Peyer's patch (tissue), 4 donors: ENCODE measurements around the gene ATP8A1. TPM values are rescaled to one million over a fixed set of nuclear protein-coding genes. Genes with fewer than 3 reads are reported as not detected.

Source experiments
- DNase-seq, 3 donors: peaks; one replicate each; pipeline ENCODE4 v3.0.0-alpha.2; 2017 to 2019
- H3K27ac ChIP-seq, 4 donors: fragments of 200-600 bp; sonication (generic); one replicate each; pipeline ENCODE4 v1.5.1; 2016 to 2019
- H3K27me3 ChIP-seq, 2 donors: fragments of 200-600 bp; sonication (generic); one replicate each; pipeline ENCODE4 v1.5.1; 2019
- H3K36me3 ChIP-seq, 3 donors: fragments of 200-600 bp; sonication (generic); one replicate each; pipeline ENCODE4 v1.5.1; 2016 to 2019
- H3K4me1 ChIP-seq, 4 donors: fragments of 200-600 bp; sonication (generic); one replicate each; pipeline ENCODE4 v1.5.1; 2016 to 2019
- H3K4me3 ChIP-seq, 4 donors: fragments of 200-600 bp; sonication (generic); 1 replicate in 3 of 4; 2 replicates in 1 of 4; pipeline ENCODE4 v1.5.1; 2016 to 2019; ENCODE audit warnings: mild to moderate bottlenecking in 1 of 4
- H3K9me3 ChIP-seq, 4 donors: fragments of 200-600 bp; sonication (generic); one replicate each; pipeline ENCODE4 v1.5.1; 2016 to 2019; ENCODE audit warnings: mild to moderate bottlenecking in 1 of 4
- CTCF ChIP-seq, 6 experiments: fragments of 450-650 bp in 4 of 6; fragments of 200-600 bp in 2 of 6; sonication (generic) in 1 of 6; IDR thresholded peaks; one replicate each; pipeline ENCODE4 v1.5.1; 2017 to 2019; ENCODE audit warnings: antibody characterized with exemption in 6 of 6, mild to moderate bottlenecking in 3 of 6, moderate library complexity in 1 of 6
- POLR2A ChIP-seq, 2 donors: fragments of 450-650 bp; IDR thresholded peaks; one replicate each; pipeline ENCODE4 v1.5.1; 2017; ENCODE audit warnings: antibody characterized with exemption in 2 of 2, mild to moderate bottlenecking in 2 of 2, moderate library complexity in 2 of 2
- total RNA-seq, 4 donors: library from RNA; depleted of rRNA; stranded (reverse); fragments of >200 nt; gene quantifications; one replicate each; pipeline ENCODE4 v1.1.0, GENCODE V29; 2016

The ATP8A1 gene
- total RNA-seq, 4 donors from 2014 or later: 71.0 to 172 (median 158) TPM

- Histone ChIP-seq H3K9me3 (no peaks in the 10 kb centered on the region), H3K27ac (no peak overlapping the region), H3K36me3 (peaks cover 0 to 19% (median 0%) of the 10 kb centered on the region in 3 donors), H3K4me3 (no peak overlapping the region), H3K4me1 (no peaks in the 10 kb centered on the region), H3K27me3 (no peaks in the 10 kb centered on the region)
- DNase-seq: no peak
- no peak for TF ChIP-seq CTCF (IDR thresholded peaks at IDR 0.05)
- no peak for TF ChIP-seq POLR2A (IDR thresholded peaks at IDR 0.05)
These were observed 240.9 kb downstream of the ATP8A1 start for GRCh38 chr4:42416017-42416416.

GRCh38 chr4:42415281-42415680 lies 241.6 kb downstream of the ATP8A1 start:
- DNase-seq: no peak
- no peaks in the 10 kb centered on the region for H3K4me1 ChIP-seq
- H3K4me3 ChIP-seq: no peak overlapping the region
- peaks cover 0 to 12% (median 0%) of the 10 kb centered on the region in 3 donors for H3K36me3 ChIP-seq
- no peaks in the 10 kb centered on the region for H3K27me3 ChIP-seq
- H3K9me3 ChIP-seq: no peaks in the 10 kb centered on the region
- H3K27ac ChIP-seq: no peak overlapping the region
- TF ChIP-seq CTCF (IDR thresholded peaks at IDR 0.05) (no peak), POLR2A (IDR thresholded peaks at IDR 0.05) (no peak)

GRCh38 chr4:42412251-42412650 lies 244.7 kb downstream of the ATP8A1 start:
- Histone ChIP-seq H3K4me3 (no peak overlapping the region), H3K9me3 (no peaks in the 10 kb centered on the region), H3K36me3 (peaks cover 0 to 9% (median 0%) of the 10 kb centered on the region in 3 donors), H3K27ac (no peak overlapping the region), H3K4me1 (no peaks in the 10 kb centered on the region), H3K27me3 (no peaks in the 10 kb centered on the region)
- TF ChIP-seq CTCF (IDR thresholded peaks at IDR 0.05): no peak
- TF ChIP-seq POLR2A (IDR thresholded peaks at IDR 0.05): no peak
- DNase-seq: no peak

- TF ChIP-seq CTCF (IDR thresholded peaks at IDR 0.05) (no peak), POLR2A (IDR thresholded peaks at IDR 0.05) (no peak)
- DNase-seq: no peak
- Histone ChIP-seq H3K36me3 (peaks cover 0 to 9% (median 0%) of the 10 kb centered on the region in 3 donors), H3K4me3 (no peak overlapping the region), H3K9me3 (no peaks in the 10 kb centered on the region), H3K27ac (no peak overlapping the region), H3K4me1 (no peaks in the 10 kb centered on the region), H3K27me3 (no peaks in the 10 kb centered on the region)
These were observed 245.1 kb downstream of the ATP8A1 start for GRCh38 chr4:42411803-42412202.

GRCh38 chr4:42410446-42410845 lies 246.5 kb downstream of the ATP8A1 start:
- H3K27me3 ChIP-seq: no peaks in the 10 kb centered on the region
- H3K9me3 ChIP-seq: no peaks in the 10 kb centered on the region
- H3K4me1 ChIP-seq: no peaks in the 10 kb centered on the region
- peaks cover 0 to 5% (median 0%) of the 10 kb centered on the region in 3 donors for H3K36me3 ChIP-seq
- no peak for DNase-seq
- TF ChIP-seq CTCF (IDR thresholded peaks at IDR 0.05) (no peak), POLR2A (IDR thresholded peaks at IDR 0.05) (no peak)
- H3K27ac ChIP-seq: no peak overlapping the region
- H3K4me3 ChIP-seq: no peak overlapping the region

- Histone ChIP-seq H3K27ac (no peak overlapping the region), H3K4me1 (peaks cover 0 to under 1% (median 0%) of the 10 kb centered on the region in 4 donors), H3K36me3 (no peaks in the 10 kb centered on the region), H3K27me3 (peaks cover 0 to 3% of the 10 kb centered on the region in 2 donors), H3K4me3 (no peak overlapping the region), H3K9me3 (no peaks in the 10 kb centered on the region)
- TF ChIP-seq CTCF (IDR thresholded peaks at IDR 0.05) (no peak), POLR2A (IDR thresholded peaks at IDR 0.05) (no peak)
- no peak for DNase-seq
These were observed 252.9 kb downstream of the ATP8A1 start for GRCh38 chr4:42404001-42404400.
